GM21737 (cell line): ENCODE measurements around the gene CEMP1.

ENCODE experiments used
- ATAC-seq: cut with Tn5 transposase; IDR thresholded peaks from one replicate; pipeline ENCODE4 v1.9.1; 2021; ENCODE audit warnings: mild to moderate bottlenecking, moderate library complexity; ENCODE audit not compliant: unreplicated experiment

Gene CEMP1

GRCh38 chr16:2505695-2506094 is 25.5 kb downstream of the CEMP1 start:
- ATAC-seq: no peak

- no peak for ATAC-seq
These were observed 29.0 kb downstream of the CEMP1 start for GRCh38 chr16:2501946-2502895.

GRCh38 chr16:2500918-2501750 is 30.1 kb downstream of the CEMP1 start:
- ATAC-seq: peak; percentile 58

- ATAC-seq: no peak
These were observed 30.7 kb downstream of the CEMP1 start for GRCh38 chr16:2500430-2500917.

GRCh38 chr16:2499890-2500429 is 31.2 kb downstream of the CEMP1 start:
- no peak for ATAC-seq

GRCh38 chr16:2499454-2499853 is 31.8 kb downstream of the CEMP1 start:
- ATAC-seq: no peak

- ATAC-seq: no peak
These were observed 32.5 kb downstream of the CEMP1 start for GRCh38 chr16:2498531-2499253.

GRCh38 chr16:2497695-2498484 is 33.3 kb downstream of the CEMP1 start:
- no peak for ATAC-seq

GRCh38 chr16:2497116-2497630 is 34.0 kb downstream of the CEMP1 start:
- no peak for ATAC-seq

GRCh38 chr16:2496223-2497115 is 34.7 kb downstream of the CEMP1 start:
- no peak for ATAC-seq

GRCh38 chr16:2495041-2495440 is 36.2 kb downstream of the CEMP1 start:
- ATAC-seq: no peak

- no peak for ATAC-seq
These were observed 36.6 kb downstream of the CEMP1 start for GRCh38 chr16:2494616-2495015.

- ATAC-seq: no peak
These were observed 37.6 kb downstream of the CEMP1 start for GRCh38 chr16:2493605-2494004.

GRCh38 chr16:2492292-2492691 is 38.9 kb downstream of the CEMP1 start:
- no peak for ATAC-seq

GRCh38 chr16:2490190-2491105 is 40.8 kb downstream of the CEMP1 start:
- no peak for ATAC-seq

GRCh38 chr16:2489581-2489980 is 41.6 kb downstream of the CEMP1 start:
- no peak for ATAC-seq

GRCh38 chr16:2487903-2488531 is 43.2 kb downstream of the CEMP1 start:
- ATAC-seq: no peak
